Endothelial cell of umbilical vein (primary cell): Measurements from ENCODE around the gene PRR18. TPM values are rescaled to one million over a fixed set of nuclear protein-coding genes. Genes with fewer than 3 reads are reported as not detected.

Experiments
- BruUV-seq: library from RNA; stranded (reverse); fragments of 400-500 nt; replicated peaks from 2 replicates; lab custom pipeline; 2021; lab: Mats Ljungman, UMichigan
- CTCF ChIA-PET: fragments of 300-600, 350-600 bp; sonication (Branson Sonifier 250); formaldehyde crosslinking; loops from one replicate; lab custom pipeline; 2021; ENCODE audit warnings: antibody characterized with exemption, inconsistent platforms; lab: Charles Lee
- POLR2A ChIA-PET: fragments of 300-600, 350-600 bp; sonication (Branson Sonifier 250); formaldehyde crosslinking; loops from one replicate; lab custom pipeline; 2021; ENCODE audit warnings: antibody characterized with exemption, inconsistent platforms; lab: Charles Lee
- DNase-seq: peaks from one replicate; pipeline ENCODE4 v3.0.0-alpha.2; 2011; ENCODE audit warnings: low read depth, low spot score
- FAIRE-seq: peaks from 2 replicates; lab custom pipeline; 2011; peaks lifted over from hg19 to GRCh38; lab: Jason Lieb, UNC
- H2AFZ ChIP-seq: 2 replicates; pipeline ENCODE4 v1.6.0; 2012; ENCODE audit warnings: low read depth, low read length, control low read depth, inconsistent platforms
- H3K27ac ChIP-seq: 2 replicates; pipeline ENCODE4 v1.5.1; 2011; ENCODE audit warnings: low read depth, mild to moderate bottlenecking, control low read depth, low read length, moderate library complexity; ENCODE audit not compliant: insufficient read depth
- H3K27me3 ChIP-seq, 2 experiments: 2 replicates each; pipeline versions ENCODE4 v1.6.0 to v1.6.1; 2011; ENCODE audit warnings: low read length in 2 of 2, mixed read lengths in 1 of 2; ENCODE audit not compliant: control insufficient read depth in 2 of 2, insufficient read depth in 2 of 2
- H3K36me3 ChIP-seq, 2 experiments: 2 replicates in 1 of 2; 3 replicates in 1 of 2; pipeline ENCODE4 v1.5.1; 2011; ENCODE audit warnings: low read length in 2 of 2, mild to moderate bottlenecking in 1 of 2, moderate library complexity in 1 of 2; ENCODE audit not compliant: control insufficient read depth in 2 of 2, insufficient read depth in 2 of 2; ENCODE audit errors: extremely low read depth in 1 of 2
- H3K4me1 ChIP-seq: 3 replicates; pipeline ENCODE4 v1.5.1; 2011; ENCODE audit warnings: mild to moderate bottlenecking, low read length; ENCODE audit not compliant: control insufficient read depth, insufficient read depth; ENCODE audit errors: extremely low read depth
- H3K4me2 ChIP-seq: 2 replicates; pipeline ENCODE4 v1.6.1; 2011; ENCODE audit warnings: low read length, control low read depth, mixed read lengths; ENCODE audit not compliant: insufficient read depth
- H3K4me3 ChIP-seq, 3 experiments: fragments of 200-600 bp in 1 of 3; sonication (generic), shearing (Covaris generic) in 1 of 3; replicated peaks in 1 of 3; 2 replicates each; pipeline ENCODE4 v1.5.1; 2011 to 2016; ENCODE audit warnings: control low read depth in 3 of 3, low read length in 3 of 3, mild to moderate bottlenecking in 2 of 3, inconsistent platforms in 1 of 3, low read depth in 1 of 3, moderate library complexity in 1 of 3; ENCODE audit not compliant: insufficient read depth in 1 of 3
- H3K79me2 ChIP-seq: 2 replicates; pipeline ENCODE4 v1.6.0; 2012; ENCODE audit warnings: low read length, inconsistent platforms; ENCODE audit not compliant: control insufficient read depth, insufficient read depth
- H3K9ac ChIP-seq: replicated peaks from 2 replicates; pipeline ENCODE3; 2011; ENCODE audit warnings: low read length, control low read depth; ENCODE audit not compliant: insufficient read depth; ENCODE audit errors: extremely low read depth
- H3K9me1 ChIP-seq: replicated peaks from 3 replicates; pipeline ENCODE4 v1.6.0; 2011; ENCODE audit warnings: mild to moderate bottlenecking, low read length; ENCODE audit not compliant: control insufficient read depth, insufficient read depth; ENCODE audit errors: extremely low read depth
- H3K9me3 ChIP-seq: replicated peaks from 2 replicates; pipeline ENCODE4 v1.5.1; 2012; ENCODE audit warnings: low read length, inconsistent platforms; ENCODE audit not compliant: control insufficient read depth, insufficient read depth
- H4K20me1 ChIP-seq: replicated peaks from 2 replicates; pipeline ENCODE3; 2011; ENCODE audit warnings: mild to moderate bottlenecking, low read length; ENCODE audit not compliant: control insufficient read depth, insufficient read depth; ENCODE audit errors: extremely low read depth
- EZH2 ChIP-seq: IDR thresholded peaks from 2 replicates; pipeline ENCODE4 v1.6.1; 2012; ENCODE audit warnings: borderline replicate concordance, low read depth, mild to moderate bottlenecking, moderate library complexity, low read length, inconsistent platforms; ENCODE audit not compliant: severe bottlenecking
- FOS ChIP-seq: IDR thresholded peaks from 2 replicates; pipeline ENCODE4 v1.6.1; 2011; ENCODE audit warnings: mild to moderate bottlenecking, low read length, moderate library complexity, borderline replicate concordance; ENCODE audit not compliant: insufficient read depth
- GATA2 ChIP-seq: IDR thresholded peaks from 2 replicates; pipeline ENCODE4 v1.7.0; 2011; ENCODE audit warnings: low read depth, mild to moderate bottlenecking, moderate library complexity, mixed read lengths, low read length; ENCODE audit not compliant: insufficient read length, insufficient read depth
- JUN ChIP-seq: IDR thresholded peaks from 2 replicates; pipeline ENCODE4 v1.6.1; 2011; ENCODE audit warnings: borderline replicate concordance, low read depth; ENCODE audit not compliant: insufficient read length, insufficient read depth
- MYC ChIP-seq: IDR thresholded peaks from one replicate; pipeline ENCODE4 v1.6.1; 2011; ENCODE audit warnings: mild to moderate bottlenecking, low read depth, low read length
- POLR2A ChIP-seq: IDR thresholded peaks from 2 replicates; pipeline ENCODE4 v1.6.1; 2012; ENCODE audit warnings: low read depth, mild to moderate bottlenecking, control low read depth, low read length
- POLR2AphosphoS5 ChIP-seq: IDR thresholded peaks from 2 replicates; pipeline ENCODE4 v1.6.1; 2012; ENCODE audit warnings: low read depth, mild to moderate bottlenecking, control low read depth, low read length, moderate library complexity; ENCODE audit not compliant: insufficient read depth
- dilution Hi-C: fragments of 300-500 bp; cut with MboI; formaldehyde crosslinking; loops from one replicate; pipeline ENCODE4 v1.15.0; 2019; ENCODE audit warnings: low sequenced_read_pairs; ENCODE audit not compliant: extremely low pct_ligation_motif_present
- intact Hi-C: fragments of 100-400 bp; cut with micrococcal nuclease; formaldehyde crosslinking; loops from one replicate; pipeline ENCODE4 v1.10.0; 2022
- polyA plus RNA-seq, 4 experiments: library from polyadenylated mRNA; depleted of rRNA in 3 of 4; stranded (reverse) in 3 of 4; unstranded in 1 of 4; fragments of >200 nt; gene quantifications; 2 replicates each; pipeline versions ENCODE4 v1.2.1 to v1.2.3, GENCODE V29; 2011 to 2012; ENCODE audit warnings: missing spikeins in 1 of 4
- total RNA-seq: library from RNA; stranded (reverse); gene quantifications from 2 replicates; pipeline ENCODE4 v1.2.3, GENCODE V29; 2021
- TF ChIP-seq, protein P1 (sequence below), 2 donors: IDR thresholded peaks; 1 replicate in 1 of 2; 2 replicates in 1 of 2; pipeline ENCODE4 v1.5.1; 2011; ENCODE audit warnings: low read length in 2 of 2, mild to moderate bottlenecking in 2 of 2, moderate library complexity in 2 of 2, control low read depth in 1 of 2, inconsistent platforms in 1 of 2, low read depth in 1 of 2; ENCODE audit not compliant: insufficient read depth in 1 of 2; ENCODE audit errors: extremely low read depth in 1 of 2
- TF ChIP-seq, protein P2 (sequence below): IDR thresholded peaks from 2 replicates; pipeline ENCODE4 v1.6.1; 2011; ENCODE audit not compliant: insufficient read depth, insufficient read length

Gene PRR18
- total and polyA plus RNA-seq, 2 donors (not counting 3 experiments of a cell fraction or from before 2014, with no cell fraction given): not detected

DNA sequence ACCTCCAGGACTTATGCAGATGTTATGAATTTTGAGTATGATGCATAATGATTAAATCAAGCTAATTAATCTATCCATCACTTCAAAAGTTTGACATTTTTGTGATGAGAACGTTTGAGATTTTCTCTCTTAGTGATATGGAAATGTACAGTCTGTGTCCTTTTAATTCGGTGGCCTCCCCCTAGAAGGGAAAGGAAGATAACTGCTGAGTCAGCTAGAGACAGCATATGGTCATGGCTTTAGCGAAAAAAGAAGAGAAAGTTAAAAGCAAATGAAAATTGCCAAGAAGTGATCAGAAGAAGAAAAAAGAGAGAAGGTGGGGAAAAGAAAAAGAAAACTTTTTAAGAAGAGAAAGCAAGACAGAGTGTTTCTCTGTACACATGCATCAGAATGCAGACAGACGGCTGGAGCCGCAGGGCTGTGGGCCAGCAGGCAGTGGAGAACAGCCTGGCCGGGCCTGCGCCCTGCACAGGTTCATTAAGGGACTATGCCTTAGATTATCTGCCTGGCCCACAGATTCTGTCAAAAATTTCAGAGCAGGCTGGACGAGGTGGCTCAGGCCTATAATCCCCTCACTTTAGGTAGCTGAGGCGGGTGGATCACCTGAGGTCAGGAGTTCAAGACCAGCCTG, 7.7 kb downstream of the PRR18 start:
- H3K27ac ChIP-seq: no peak overlapping the region
- no peak overlapping the region for H3K9ac ChIP-seq
- intact Hi-C loops: no loop called here
- no peak overlapping the region for H2AFZ ChIP-seq
- dilution Hi-C loops: no loop called here
- BruUV-seq: no TSS peak
- ChIA-PET CTCF (interaction anchor here (1.9 kb wide), 1 partner anchor 13 kb away, joined by 4 read pairs; no protein-coding TSS in a partner anchor), POLR2A (no interaction called here)
- DNase-seq (no peak), FAIRE-seq (no peak)
- H3K79me2 ChIP-seq: no peaks in the 10 kb centered on the region
- H3K4me3 ChIP-seq: no peak overlapping the region
- H4K20me1 ChIP-seq: no peaks in the 10 kb centered on the region
- H3K27me3 ChIP-seq: peaks cover 5 to 9% of the 10 kb centered on the region in 2 experiments
- H3K9me1 ChIP-seq: no peaks in the 10 kb centered on the region
- H3K4me2 ChIP-seq: no peak overlapping the region
- H3K36me3 ChIP-seq: no peaks in the 10 kb centered on the region
- H3K9me3 ChIP-seq: no peaks in the 10 kb centered on the region
- TF ChIP-seq EZH2 (no peak), POLR2AphosphoS5 (no peak), FOS (no peak), GATA2 (no peak), JUN (no peak), MYC (no peak), POLR2A (no peak)
- TF ChIP-seq, protein P1, sequence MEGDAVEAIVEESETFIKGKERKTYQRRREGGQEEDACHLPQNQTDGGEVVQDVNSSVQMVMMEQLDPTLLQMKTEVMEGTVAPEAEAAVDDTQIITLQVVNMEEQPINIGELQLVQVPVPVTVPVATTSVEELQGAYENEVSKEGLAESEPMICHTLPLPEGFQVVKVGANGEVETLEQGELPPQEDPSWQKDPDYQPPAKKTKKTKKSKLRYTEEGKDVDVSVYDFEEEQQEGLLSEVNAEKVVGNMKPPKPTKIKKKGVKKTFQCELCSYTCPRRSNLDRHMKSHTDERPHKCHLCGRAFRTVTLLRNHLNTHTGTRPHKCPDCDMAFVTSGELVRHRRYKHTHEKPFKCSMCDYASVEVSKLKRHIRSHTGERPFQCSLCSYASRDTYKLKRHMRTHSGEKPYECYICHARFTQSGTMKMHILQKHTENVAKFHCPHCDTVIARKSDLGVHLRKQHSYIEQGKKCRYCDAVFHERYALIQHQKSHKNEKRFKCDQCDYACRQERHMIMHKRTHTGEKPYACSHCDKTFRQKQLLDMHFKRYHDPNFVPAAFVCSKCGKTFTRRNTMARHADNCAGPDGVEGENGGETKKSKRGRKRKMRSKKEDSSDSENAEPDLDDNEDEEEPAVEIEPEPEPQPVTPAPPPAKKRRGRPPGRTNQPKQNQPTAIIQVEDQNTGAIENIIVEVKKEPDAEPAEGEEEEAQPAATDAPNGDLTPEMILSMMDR (IDR thresholded peaks at IDR 0.05; ENCODE audit: extremely low read depth in 1 of 2, insufficient read depth in 1 of 2, low read depth in 1 of 2, low read length in 2 of 2): no peak
- TF ChIP-seq, protein P2, sequence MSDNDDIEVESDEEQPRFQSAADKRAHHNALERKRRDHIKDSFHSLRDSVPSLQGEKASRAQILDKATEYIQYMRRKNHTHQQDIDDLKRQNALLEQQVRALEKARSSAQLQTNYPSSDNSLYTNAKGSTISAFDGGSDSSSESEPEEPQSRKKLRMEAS: no peak
- H3K4me1 ChIP-seq: no peaks in the 10 kb centered on the region
